Measurements from ENCODE around the gene HPS3. TPM values are rescaled to one million over a fixed set of nuclear protein-coding genes. Genes with fewer than 3 reads are reported as not detected.

The HPS3 gene
- total and polyA plus RNA-seq, 2 of the 4 experiments (the other 2 are of a cell fraction) = 15.2 to 24.2 TPM

GRCh38 chr3:149153402-149153801, 24.0 kb downstream of the HPS3 start:
- H2AK9ac ChIP-seq (replicated peaks; ENCODE audit: low read depth, low read length, poor library complexity) = no peak overlapping the region
- no peak overlapping the region for H2AK5ac ChIP-seq (ENCODE audit: low read depth, low read length)
- H2BK20ac ChIP-seq (ENCODE audit: low read depth, low read length) = no peak overlapping the region
- H4K8ac ChIP-seq (ENCODE audit: low read depth in 2 of 2, low read length in 2 of 2) = no peak overlapping the region
- ChIA-PET POLR2A (ENCODE audit: unreplicated experiment) (no interaction called here), CTCF (no interaction called here)
- in situ Hi-C loops (cut with MboI; ENCODE audit: low sequenced_read_pairs) (no loop called here), intact Hi-C loops (cut with micrococcal nuclease) (no loop called here), dilution Hi-C loops (cut with HindIII; ENCODE audit: low sequenced_read_pairs, unreplicated experiment) (no loop called here)
- H3K9me3 ChIP-seq (ENCODE audit: control insufficient read depth, insufficient read depth, low read length) = no peaks in the 10 kb centered on the region
- H3K36me3 ChIP-seq (ENCODE audit: control insufficient read depth, insufficient read depth, low read length) = peaks cover 19% of the 10 kb centered on the region
- H3K27ac ChIP-seq (ENCODE audit: insufficient read depth, low read length) = no peak overlapping the region
- no peak overlapping the region for H4K91ac ChIP-seq (ENCODE audit: insufficient read depth, low read depth, low read length)
- H3K4me1 ChIP-seq (ENCODE audit: control insufficient read depth, insufficient read depth, low read length) = peaks cover 7% of the 10 kb centered on the region
- no peak overlapping the region for H3K18ac ChIP-seq (ENCODE audit: low read depth, low read length)
- H3K79me1 ChIP-seq (ENCODE audit: low read depth in 1 of 2, low read length in 2 of 2) = peaks cover 6 to 16% of the 10 kb centered on the region in 2 experiments; a peak in 3 of 4 replicates
- no peak overlapping the region for H3K4ac ChIP-seq (ENCODE audit: low read depth, low read length)
- peaks cover 12% of the 10 kb centered on the region for H3K9me1 ChIP-seq (ENCODE audit: insufficient read depth, low read length)
- H2BK120ac ChIP-seq (ENCODE audit: low read depth, low read length) = no peak overlapping the region
- TF ChIP-seq NFE2L2 (IDR thresholded peaks at IDR 0.05; ENCODE audit: low read depth, low read length) (no peak), POLR2A (IDR thresholded peaks at IDR 0.05; ENCODE audit: low read depth, low read length) (no peak), ELK1 (IDR thresholded peaks at IDR 0.05; ENCODE audit: borderline replicate concordance, low read depth, low read length) (no peak), CHD1 (IDR thresholded peaks at IDR 0.05; ENCODE audit: low read depth, low read length) (no peak), RCOR1 (IDR thresholded peaks at IDR 0.05; ENCODE audit: insufficient replicate concordance, low read length) (no peak)
- TF ChIP-seq, protein P1, sequence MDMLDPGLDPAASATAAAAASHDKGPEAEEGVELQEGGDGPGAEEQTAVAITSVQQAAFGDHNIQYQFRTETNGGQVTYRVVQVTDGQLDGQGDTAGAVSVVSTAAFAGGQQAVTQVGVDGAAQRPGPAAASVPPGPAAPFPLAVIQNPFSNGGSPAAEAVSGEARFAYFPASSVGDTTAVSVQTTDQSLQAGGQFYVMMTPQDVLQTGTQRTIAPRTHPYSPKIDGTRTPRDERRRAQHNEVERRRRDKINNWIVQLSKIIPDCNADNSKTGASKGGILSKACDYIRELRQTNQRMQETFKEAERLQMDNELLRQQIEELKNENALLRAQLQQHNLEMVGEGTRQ (IDR thresholded peaks at IDR 0.05; ENCODE audit: low read depth, low read length) = no peak
- H3K14ac ChIP-seq (replicated peaks; ENCODE audit: low read depth, low read length) = no peak overlapping the region
- no peak for DNase-seq
- H4K5ac ChIP-seq (ENCODE audit: low read depth, low read length) = no peak overlapping the region
- H3K23ac ChIP-seq (ENCODE audit: low read depth, low read length) = no peak overlapping the region
- no peaks in the 10 kb centered on the region; the same call in 1 of the 2 replicates for H4K20me1 ChIP-seq (ENCODE audit: insufficient read depth, low read length)
- H2BK15ac ChIP-seq (ENCODE audit: low read depth, low read length) = no peak overlapping the region
- H3K9ac ChIP-seq (ENCODE audit: low read depth, low read length) = no peak overlapping the region
- H3K27me3 ChIP-seq (ENCODE audit: control insufficient read depth, insufficient read depth, low read length) = no peaks in the 10 kb centered on the region
- ATAC-seq (ENCODE audit: low read depth) = no peak
- no peak overlapping the region for H3K4me2 ChIP-seq (ENCODE audit: low read depth, low read length)
- no TSS peak for BruUV-seq (replicated peaks)
- H2BK5ac ChIP-seq (ENCODE audit: low read depth, low read length, poor library complexity, severe bottlenecking) = no peak overlapping the region
- no peak overlapping the region for H2AFZ ChIP-seq (replicated peaks; ENCODE audit: low read length, poor library complexity)
- H3K56ac ChIP-seq (ENCODE audit: extremely low read depth, insufficient read depth, low read length) = no peak overlapping the region
- H3K4me3 ChIP-seq (ENCODE audit: insufficient read depth, low read depth, low read length) = no peak overlapping the region

Data from IMR-90 (cell line).